ENCODE data around the gene XRCC5. TPM values are rescaled to one million over a fixed set of nuclear protein-coding genes. Genes with fewer than 3 reads are reported as not detected.

XRCC5 gene
- total RNA-seq, 1 experiment from 2014 or later = 618 TPM

- H3K79me1 ChIP-seq (ENCODE audit: insufficient read depth, low read depth, low read length, poor library complexity, severe bottlenecking) = no peaks in the 10 kb centered on the region
- no peak overlapping the region for H3K18ac ChIP-seq (ENCODE audit: insufficient read length, low read depth, low read length)
- H3T11ph ChIP-seq (ENCODE audit: low read length) = no peak overlapping the region
- H3K27me3 ChIP-seq (ENCODE audit: insufficient read depth, low read length) = no peaks in the 10 kb centered on the region
- H3K9me3 ChIP-seq (ENCODE audit: control insufficient read depth, low read depth, low read length) = no peaks in the 10 kb centered on the region
- no peak overlapping the region for H3K14ac ChIP-seq (ENCODE audit: insufficient read depth, low read length)
- no peaks in the 10 kb centered on the region; the same call in 1 of the 2 replicates for H3K27me3 Mint-ChIP-seq (ENCODE audit: low read depth)
- H4K8ac ChIP-seq (replicated peaks; ENCODE audit: insufficient read length, low read depth, low read length) = no peak overlapping the region
- H3K23ac ChIP-seq (ENCODE audit: insufficient read length, low read depth, low read length) = no peak overlapping the region
- H4K20me1 ChIP-seq (ENCODE audit: control insufficient read depth, insufficient read depth, insufficient read length) = no peaks in the 10 kb centered on the region
- no peak overlapping the region for H3K9ac ChIP-seq (ENCODE audit: extremely low read depth, insufficient read length, low read length)
- H2BK12ac ChIP-seq (ENCODE audit: insufficient read length, low read depth, low read length) = no peak overlapping the region
- no peak for DNase-seq
- H3K79me2 ChIP-seq (ENCODE audit: insufficient read depth, low read length) = no peaks in the 10 kb centered on the region
- no peak overlapping the region for H3K27ac ChIP-seq (ENCODE audit: insufficient read length, low read depth, low read length)
- H4K5ac ChIP-seq (ENCODE audit: insufficient read length, low read depth, low read length) = no peak overlapping the region
- no peak overlapping the region for H3K27ac Mint-ChIP-seq
- H4K91ac ChIP-seq (ENCODE audit: insufficient read length, low read depth, low read length) = no peak overlapping the region
- no peaks in the 10 kb centered on the region for H3K9me3 Mint-ChIP-seq
- H3K4me3 Mint-ChIP-seq = no peak overlapping the region
- peaks cover 0 to 2% (median 0%) of the 10 kb centered on the region in 3 experiments; a peak in 2 of 7 replicates for H3K36me3 Mint-ChIP-seq (ENCODE audit: insufficient read depth in 1 of 3, low read depth in 3 of 3)
- no peak overlapping the region for H2BK15ac ChIP-seq (ENCODE audit: low read depth, low read length)
- no CpG with 5 or more reads among the region's 1 CpG for WGBS (ENCODE audit: extremely low coverage, insufficient read length, low lambda C conversion rate)
- no peak overlapping the region for H2BK5ac ChIP-seq (ENCODE audit: insufficient read length, low read length)
- H2BK120ac ChIP-seq (ENCODE audit: low read depth, low read length, poor library complexity, severe bottlenecking) = no peak overlapping the region
- no peaks in the 10 kb centered on the region; the same call in 1 of the 2 replicates for H3K4me1 ChIP-seq (ENCODE audit: insufficient read depth, low read length)
- H3K4me2 ChIP-seq (ENCODE audit: insufficient read depth, insufficient read length, low read length) = no peak overlapping the region
- H2BK20ac ChIP-seq (ENCODE audit: low read depth, low read length, poor library complexity, severe bottlenecking) = no peak overlapping the region
- TF ChIP-seq CTCF (conservative IDR thresholded peaks at IDR 0.05) = no peak
- peaks cover under 1% of the 10 kb centered on the region for H3K23me2 ChIP-seq (ENCODE audit: insufficient read length, low read depth, low read length, poor library complexity, severe bottlenecking)
- no peak overlapping the region for H2AFZ ChIP-seq (ENCODE audit: low read length)
- no peak overlapping the region for H3K4ac ChIP-seq (ENCODE audit: low read depth, low read length)
- no peak overlapping the region for H3K56ac ChIP-seq (ENCODE audit: insufficient read length, low read depth, low read length)
- H2AK5ac ChIP-seq (ENCODE audit: insufficient read length, low read length) = no peak overlapping the region
- peaks cover 7 to 9% of the 10 kb centered on the region in 2 experiments for H3K4me1 Mint-ChIP-seq
Measured at GRCh38 chr2:216103213-216103612, 5.9 kb upstream of the XRCC5 start.
